Measurements from ENCODE around the gene PRKN. TPM values are rescaled to one million over a fixed set of nuclear protein-coding genes. Genes with fewer than 3 reads are reported as not detected.

Gene PRKN
- total RNA-seq, 4 donors from 2014 or later = 8.4 to 44.8 (median 12.6) TPM

- no peak for TF ChIP-seq CTCF (IDR thresholded peaks at IDR 0.05)
- DNase-seq (ENCODE audit: low spot score) (no peak), ATAC-seq (ENCODE audit: low FRiP score) (no peak)
Measured at GRCh38 chr6:162313922-162314660, 413.5 kb downstream of the PRKN start.

- no peak for DNase-seq (ENCODE audit: low spot score)
- no peak for ATAC-seq (ENCODE audit: low FRiP score)
- no peak for TF ChIP-seq CTCF (IDR thresholded peaks at IDR 0.05)
Measured at GRCh38 chr6:162307865-162308264, 419.7 kb downstream of the PRKN start.

- DNase-seq (ENCODE audit: low spot score) = no peak
- TF ChIP-seq CTCF (IDR thresholded peaks at IDR 0.05) = no peak
- no peak for ATAC-seq (ENCODE audit: low FRiP score)
Measured at GRCh38 chr6:162306616-162307015, 420.9 kb downstream of the PRKN start.

DNA sequence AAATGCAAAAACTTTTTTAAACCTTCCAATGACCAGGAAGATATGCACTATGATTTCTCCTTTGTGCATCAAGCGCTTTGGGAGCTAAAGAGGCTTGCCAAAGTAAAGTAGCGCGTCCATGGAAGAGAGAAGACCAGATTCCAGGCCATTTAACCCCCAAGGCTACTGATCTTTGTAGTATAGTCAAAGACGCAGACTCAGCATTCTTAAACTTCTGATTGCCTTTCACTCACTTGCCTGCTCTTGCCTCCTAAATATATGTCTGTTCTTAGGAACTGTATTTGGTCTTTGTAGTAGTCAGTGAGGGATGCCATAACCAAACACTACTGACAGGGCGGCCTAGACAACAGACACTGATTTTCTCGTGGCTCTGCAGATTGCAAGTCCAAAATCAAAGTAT, 426.4 kb downstream of the PRKN start:
- DNase-seq (ENCODE audit: low spot score) (no peak), ATAC-seq (ENCODE audit: low FRiP score) (no peak)
- no peak for TF ChIP-seq CTCF (IDR thresholded peaks at IDR 0.05)

- no peak for TF ChIP-seq CTCF (IDR thresholded peaks at IDR 0.05)
Measured at GRCh38 chr6:162294029-162294428, 433.5 kb downstream of the PRKN start.

DNA sequence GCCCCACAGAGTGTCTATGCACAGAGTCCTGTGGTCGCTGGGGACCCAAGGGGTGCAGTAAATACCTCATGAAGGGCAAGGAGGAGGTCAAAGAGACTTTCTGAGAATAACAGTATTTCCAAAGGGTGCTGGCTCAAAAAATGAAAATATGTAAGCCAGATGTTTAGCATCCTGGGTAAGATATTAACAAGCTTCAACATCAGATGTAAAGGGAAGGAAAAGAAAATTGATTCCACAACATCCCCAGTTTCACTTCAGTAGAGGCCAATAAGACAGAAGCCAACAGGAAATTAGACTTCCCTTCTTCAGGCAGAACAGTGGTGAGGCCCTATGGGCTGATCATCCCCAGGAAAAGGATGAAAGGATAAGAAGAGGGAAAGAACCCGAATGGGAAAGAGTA, 434.7 kb downstream of the PRKN start:
- DNase-seq (ENCODE audit: low spot score) (no peak), ATAC-seq (ENCODE audit: low FRiP score) (no peak)
- TF ChIP-seq CTCF (IDR thresholded peaks at IDR 0.05) = no peak

More at GRCh38 chr6:162294029-162294428, 433.5 kb downstream of the PRKN start:
- no peak for DNase-seq (ENCODE audit: low spot score)
- ATAC-seq (ENCODE audit: low FRiP score) = no peak

- DNase-seq (ENCODE audit: low spot score) (no peak), ATAC-seq (ENCODE audit: low FRiP score) (no peak)
- no peak for TF ChIP-seq CTCF (IDR thresholded peaks at IDR 0.05)
Measured at GRCh38 chr6:162290846-162291465, 436.6 kb downstream of the PRKN start.

Data from omental fat pad (tissue), 4 donors.